ENCODE measurements around the gene KIF3C.

DNA sequence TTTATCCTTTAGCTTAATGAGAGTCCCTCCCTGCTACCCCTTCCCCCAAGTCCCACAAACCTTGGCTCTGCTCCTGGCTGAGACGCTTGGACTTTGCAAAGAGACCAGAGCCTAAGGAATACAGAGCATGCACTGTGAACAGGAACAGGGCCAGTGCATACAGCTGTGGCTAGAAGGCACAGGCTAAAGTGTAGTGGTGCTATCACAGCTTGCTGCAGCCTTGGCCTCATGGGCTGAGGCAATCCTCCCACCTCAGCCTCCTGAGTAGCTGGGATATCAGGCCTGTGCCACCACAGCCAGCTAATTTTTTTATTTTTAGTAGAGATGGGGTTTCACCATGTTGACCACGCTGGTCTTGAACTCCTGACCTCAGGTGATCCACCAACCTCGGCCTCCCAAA is 64.5 kb downstream of the KIF3C start:
- TF ChIP-seq CTCF (conservative IDR thresholded peaks at IDR 0.05) (no peak), ZFX (IDR thresholded peaks at IDR 0.05) (no peak)
